Stomach (tissue), 9 donors: ENCODE measurements around the gene NME7. TPM values are rescaled to one million over a fixed set of nuclear protein-coding genes. Genes with fewer than 3 reads are reported as not detected.
A peak's percentile ranks its signal among the peaks of the same experiment; 100 is the strongest.

Experiments
- DNase-seq, 2 donors: peaks; one replicate each; pipeline versions ENCODE4 v3.0.0 to v3.0.0-alpha.2; 2013 to 2019
- H3K27ac ChIP-seq, 5 donors: fragments of 200-600 bp in 4 of 5; sonication (generic) in 4 of 5; one replicate each; pipeline ENCODE4 v1.5.1; 2013 to 2019; ENCODE audit warnings: mild to moderate bottlenecking in 1 of 5, moderate library complexity in 1 of 5
- H3K27me3 ChIP-seq, 3 donors: fragments of 200-600 bp; sonication (generic); one replicate each; pipeline ENCODE4 v1.5.1; 2017 to 2019; ENCODE audit warnings: mixed run types in 1 of 3
- H3K36me3 ChIP-seq, 4 donors: fragments of 200-600 bp; sonication (generic); 1 replicate in 3 of 4; 2 replicates in 1 of 4; pipeline ENCODE4 v1.5.1; 2016 to 2019
- H3K4me1 ChIP-seq, 4 donors: fragments of 200-600 bp; sonication (generic); one replicate each; pipeline ENCODE4 v1.5.1; 2016 to 2019
- H3K4me3 ChIP-seq, 4 donors: fragments of 200-600 bp; sonication (generic) in 3 of 4; one replicate each; pipeline ENCODE4 v1.5.1; 2016 to 2019; ENCODE audit warnings: mild to moderate bottlenecking in 1 of 4
- H3K9me3 ChIP-seq, 4 donors: fragments of 200-600 bp; sonication (generic); one replicate each; pipeline ENCODE4 v1.5.1; 2016 to 2019
- EP300 ChIP-seq: sonication (generic); formaldehyde crosslinking; IDR thresholded peaks from one replicate; pipeline ENCODE4 v1.6.1; 2017; ENCODE audit warnings: antibody characterized with exemption
- POLR2A ChIP-seq, 4 donors: fragments of 450-650 bp; IDR thresholded peaks; one replicate each; pipeline ENCODE4 v1.6.1; 2016; ENCODE audit warnings: antibody characterized with exemption in 4 of 4, control low read depth in 2 of 4, mild to moderate bottlenecking in 1 of 4, moderate library complexity in 1 of 4
- POLR2AphosphoS5 ChIP-seq, 3 donors: sonication (generic); formaldehyde crosslinking; IDR thresholded peaks; one replicate each; pipeline ENCODE4 v1.6.1; 2016; ENCODE audit warnings: antibody characterized with exemption in 3 of 3
- WGBS, 5 donors: extraction: QIAGEN DNeasy Blood & Tissue Kit in 3 of 5; methylation state at CpG; one replicate each; pipeline versions ENCODE4 v1.1.5 to v1.1.7; 2013 to 2018; 5-methylcytosine and 5-hydroxymethylcytosine counted together
- intact Hi-C: fragments of 100-400 bp; cut with DNase I; formaldehyde crosslinking; loops from one replicate; pipeline ENCODE4 v1.15.1; 2023; ENCODE audit warnings: low total_unique reads
- polyA plus RNA-seq, 3 donors: library from polyadenylated mRNA; stranded (reverse); fragments of 200-250 nt; gene quantifications; one replicate each; pipeline ENCODE4 v1.2.3, GENCODE V29; 2013
- total RNA-seq, 5 donors: library from RNA; depleted of rRNA; stranded (reverse); fragments of >200 nt; gene quantifications; one replicate each; pipeline versions ENCODE4 v1.1.0 to v1.2.3, GENCODE V29; 2014 to 2016
- TF ChIP-seq, protein P1 (sequence below), 7 experiments: fragments of 450-650 bp in 4 of 7; fragments of 200-600 bp in 3 of 7; sonication (generic) in 3 of 7; IDR thresholded peaks; one replicate each; pipeline ENCODE4 v1.5.1; 2016 to 2019; ENCODE audit warnings: antibody characterized with exemption in 7 of 7, control low read depth in 2 of 7, mild to moderate bottlenecking in 1 of 7
- donor health status: healthy with polysubstance abuse.
- donor health status: Bipolar disorder and iron deficiency.
- donor health status: healthy.

NME7 gene
- total and polyA plus RNA-seq, 8 donors, result 7.6 to 44.3 (median 8.2) TPM; not detected in 1

- Histone ChIP-seq H3K4me1 (peaks cover 0 to 25% (median 12%) of the 10 kb centered on the region in 4 donors), H3K36me3 (no peaks in the 10 kb centered on the region), H3K9me3 (no peaks in the 10 kb centered on the region), H3K4me3 (no peak overlapping the region), H3K27me3 (no peaks in the 10 kb centered on the region), H3K27ac (no peak overlapping the region)
- intact Hi-C loops, result no loop called here
- DNase-seq, result no peak
- TF ChIP-seq, protein P1, sequence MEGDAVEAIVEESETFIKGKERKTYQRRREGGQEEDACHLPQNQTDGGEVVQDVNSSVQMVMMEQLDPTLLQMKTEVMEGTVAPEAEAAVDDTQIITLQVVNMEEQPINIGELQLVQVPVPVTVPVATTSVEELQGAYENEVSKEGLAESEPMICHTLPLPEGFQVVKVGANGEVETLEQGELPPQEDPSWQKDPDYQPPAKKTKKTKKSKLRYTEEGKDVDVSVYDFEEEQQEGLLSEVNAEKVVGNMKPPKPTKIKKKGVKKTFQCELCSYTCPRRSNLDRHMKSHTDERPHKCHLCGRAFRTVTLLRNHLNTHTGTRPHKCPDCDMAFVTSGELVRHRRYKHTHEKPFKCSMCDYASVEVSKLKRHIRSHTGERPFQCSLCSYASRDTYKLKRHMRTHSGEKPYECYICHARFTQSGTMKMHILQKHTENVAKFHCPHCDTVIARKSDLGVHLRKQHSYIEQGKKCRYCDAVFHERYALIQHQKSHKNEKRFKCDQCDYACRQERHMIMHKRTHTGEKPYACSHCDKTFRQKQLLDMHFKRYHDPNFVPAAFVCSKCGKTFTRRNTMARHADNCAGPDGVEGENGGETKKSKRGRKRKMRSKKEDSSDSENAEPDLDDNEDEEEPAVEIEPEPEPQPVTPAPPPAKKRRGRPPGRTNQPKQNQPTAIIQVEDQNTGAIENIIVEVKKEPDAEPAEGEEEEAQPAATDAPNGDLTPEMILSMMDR (IDR thresholded peaks at IDR 0.05), result no peak
- no peak for TF ChIP-seq EP300
- no peak for TF ChIP-seq POLR2A (IDR thresholded peaks at IDR 0.05)
- TF ChIP-seq POLR2AphosphoS5 (IDR thresholded peaks at IDR 0.05), result no peak
- WGBS, 5 donors, result 49 to 63% (median 56%) methylated on average over 4 of the region's 4 CpGs
Observed at GRCh38 chr1:169090308-169090899, 277.2 kb downstream of the NME7 start.

GRCh38 chr1:169089776-169090175, 277.8 kb downstream of the NME7 start:
- no peak overlapping the region for H3K27ac ChIP-seq
- 61 to 82% (median 77%) methylated on average over 2 of the region's 2 CpGs for WGBS, 5 donors
- no peaks in the 10 kb centered on the region for H3K36me3 ChIP-seq
- H3K4me3 ChIP-seq, result no peak overlapping the region
- no peaks in the 10 kb centered on the region for H3K27me3 ChIP-seq
- TF ChIP-seq, protein P1 (IDR thresholded peaks at IDR 0.05), result no peak
- no peak for TF ChIP-seq EP300
- TF ChIP-seq POLR2AphosphoS5 (IDR thresholded peaks at IDR 0.05), result no peak
- TF ChIP-seq POLR2A (IDR thresholded peaks at IDR 0.05), result no peak
- intact Hi-C loops, result no loop called here
- peaks cover 0 to 25% (median 12%) of the 10 kb centered on the region in 4 donors for H3K4me1 ChIP-seq
- no peak for DNase-seq
- no peaks in the 10 kb centered on the region for H3K9me3 ChIP-seq

- H3K9me3 ChIP-seq, result no peaks in the 10 kb centered on the region
- intact Hi-C loops, result no loop called here
- TF ChIP-seq POLR2A (IDR thresholded peaks at IDR 0.05) (no peak), POLR2AphosphoS5 (IDR thresholded peaks at IDR 0.05) (no peak), EP300 (no peak)
- TF ChIP-seq, protein P1 (IDR thresholded peaks at IDR 0.05), result no peak
- peaks cover 0 to 25% (median 12%) of the 10 kb centered on the region in 4 donors for H3K4me1 ChIP-seq
- no peak for DNase-seq
- WGBS, 5 donors, result 91 to 93% (median 91%) methylated on average over 4 of the region's 4 CpGs
- no peak overlapping the region for H3K27ac ChIP-seq
- H3K36me3 ChIP-seq, result no peaks in the 10 kb centered on the region
- H3K4me3 ChIP-seq, result no peak overlapping the region
- no peaks in the 10 kb centered on the region for H3K27me3 ChIP-seq
Observed at GRCh38 chr1:169087876-169088275, 279.7 kb downstream of the NME7 start.

- 75 to 86% (median 80%) methylated on average over 2 to 3 of the region's 3 CpGs for WGBS, 5 donors
- H3K9me3 ChIP-seq, result no peaks in the 10 kb centered on the region
- no peak for TF ChIP-seq POLR2A (IDR thresholded peaks at IDR 0.05)
- no peak for TF ChIP-seq EP300
- TF ChIP-seq, protein P1 (IDR thresholded peaks at IDR 0.05), result no peak
- TF ChIP-seq POLR2AphosphoS5 (IDR thresholded peaks at IDR 0.05), result no peak
- peak overlapping the region in 2 of 5 donors; percentile 38 to 48 for H3K27ac ChIP-seq
- DNase-seq, result peak in 1 of 2 donors; percentile 84
- peaks cover 0 to 25% (median 12%) of the 10 kb centered on the region in 4 donors for H3K4me1 ChIP-seq
- no peak overlapping the region for H3K4me3 ChIP-seq
- H3K27me3 ChIP-seq, result no peaks in the 10 kb centered on the region
- intact Hi-C loops, result no loop called here
- H3K36me3 ChIP-seq, result no peaks in the 10 kb centered on the region
Observed at GRCh38 chr1:169086603-169087455, 280.8 kb downstream of the NME7 start.
